OCI-LY3 (cell line): ENCODE measurements around the gene FTO.

Experiments
- H2AFZ ChIP-seq: fragments of 200-600, 300-600 bp; shearing (Covaris generic); 2 replicates; pipeline ENCODE4 v1.6.0; 2014; ENCODE audit warnings: antibody characterized with exemption, low read depth, low read length
- H3K27ac ChIP-seq: fragments of 200-600, 300-600 bp; sonication (generic); 2 replicates; pipeline ENCODE4 v1.5.1; 2014; ENCODE audit warnings: mild to moderate bottlenecking, low read length, moderate library complexity, mixed read lengths
- H3K27me3 ChIP-seq: fragments of 200-600, 300-600 bp; sonication (generic); 2 replicates; pipeline ENCODE4 v1.6.1; 2014; ENCODE audit warnings: low read depth, low read length, mixed read lengths
- H3K36me3 ChIP-seq: fragments of 200-600, 300-600 bp; sonication (generic); replicated peaks from 2 replicates; pipeline ENCODE3; 2014; ENCODE audit warnings: low read depth, low read length, mixed read lengths
- H3K4me1 ChIP-seq: fragments of 300-600, 200-600 bp; sonication (generic); 2 replicates; pipeline ENCODE4 v1.6.1; 2014; ENCODE audit warnings: low read length, mixed read lengths
- H3K4me2 ChIP-seq: fragments of 200-600, 300-600 bp; sonication (generic); 2 replicates; pipeline ENCODE4 v1.6.1; 2014; ENCODE audit warnings: low read length, mixed read lengths
- H3K4me3 ChIP-seq: fragments of 300-600, 200-600 bp; sonication (generic); 2 replicates; pipeline ENCODE4 v1.5.1; 2014; ENCODE audit warnings: antibody characterized with exemption, mild to moderate bottlenecking, low read length, moderate library complexity
- H3K79me2 ChIP-seq: fragments of 300-600, 200-600 bp; shearing (Covaris generic); 2 replicates; pipeline ENCODE4 v1.6.1; 2014; ENCODE audit warnings: mild to moderate bottlenecking, low read length, mixed read lengths
- H3K9ac ChIP-seq: fragments of 300-600, 200-600 bp; shearing (Covaris generic); 2 replicates; pipeline ENCODE4 v1.6.0; 2014; ENCODE audit warnings: mild to moderate bottlenecking, low read length, moderate library complexity
- H3K9me3 ChIP-seq: fragments of 200-600, 300-600 bp; shearing (Covaris generic); 2 replicates; pipeline ENCODE4 v1.6.1; 2014; ENCODE audit warnings: low read length, mixed read lengths; ENCODE audit not compliant: insufficient read depth
- H4K20me1 ChIP-seq: fragments of 200-600, 300-600 bp; sonication (generic); 2 replicates; pipeline ENCODE4 v1.6.1; 2016; ENCODE audit warnings: low read length, mixed read lengths; ENCODE audit not compliant: insufficient read depth
- EZH2phosphoT487 ChIP-seq: fragments of 200-600 bp; shearing (Covaris generic); IDR thresholded peaks from 2 replicates; pipeline ENCODE4 v1.6.1; 2018; ENCODE audit warnings: antibody characterized with exemption, mixed run types, low read depth
- TF ChIP-seq, protein P1 (sequence below): fragments of 200-600, 300-600 bp; sonication (generic); IDR thresholded peaks from 2 replicates; pipeline ENCODE4 v1.5.1; 2014; ENCODE audit warnings: antibody characterized with exemption, low read length, low read depth

Gene FTO

GRCh38 chr16:54135361-54136275 is 431.7 kb downstream of the FTO start:
- Histone ChIP-seq H3K9me3 (no peaks in the 10 kb centered on the region), H3K27me3 (peaks cover 13% of the 10 kb centered on the region; the same call in 1 of the 2 replicates), H3K36me3 (no peaks in the 10 kb centered on the region), H3K4me3 (no peak overlapping the region), H2AFZ (no peak overlapping the region), H4K20me1 (no peaks in the 10 kb centered on the region), H3K4me2 (no peak overlapping the region), H3K79me2 (no peaks in the 10 kb centered on the region), H3K4me1 (no peaks in the 10 kb centered on the region), H3K9ac (no peak overlapping the region), H3K27ac (no peak overlapping the region)
- TF ChIP-seq, protein P1, sequence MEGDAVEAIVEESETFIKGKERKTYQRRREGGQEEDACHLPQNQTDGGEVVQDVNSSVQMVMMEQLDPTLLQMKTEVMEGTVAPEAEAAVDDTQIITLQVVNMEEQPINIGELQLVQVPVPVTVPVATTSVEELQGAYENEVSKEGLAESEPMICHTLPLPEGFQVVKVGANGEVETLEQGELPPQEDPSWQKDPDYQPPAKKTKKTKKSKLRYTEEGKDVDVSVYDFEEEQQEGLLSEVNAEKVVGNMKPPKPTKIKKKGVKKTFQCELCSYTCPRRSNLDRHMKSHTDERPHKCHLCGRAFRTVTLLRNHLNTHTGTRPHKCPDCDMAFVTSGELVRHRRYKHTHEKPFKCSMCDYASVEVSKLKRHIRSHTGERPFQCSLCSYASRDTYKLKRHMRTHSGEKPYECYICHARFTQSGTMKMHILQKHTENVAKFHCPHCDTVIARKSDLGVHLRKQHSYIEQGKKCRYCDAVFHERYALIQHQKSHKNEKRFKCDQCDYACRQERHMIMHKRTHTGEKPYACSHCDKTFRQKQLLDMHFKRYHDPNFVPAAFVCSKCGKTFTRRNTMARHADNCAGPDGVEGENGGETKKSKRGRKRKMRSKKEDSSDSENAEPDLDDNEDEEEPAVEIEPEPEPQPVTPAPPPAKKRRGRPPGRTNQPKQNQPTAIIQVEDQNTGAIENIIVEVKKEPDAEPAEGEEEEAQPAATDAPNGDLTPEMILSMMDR, result no peak
- no peak for TF ChIP-seq EZH2phosphoT487

GRCh38 chr16:54136276-54136625 is 432.3 kb downstream of the FTO start:
- Histone ChIP-seq H3K36me3 (no peaks in the 10 kb centered on the region), H3K9ac (no peak overlapping the region), H3K9me3 (no peaks in the 10 kb centered on the region), H3K27me3 (peaks cover 13% of the 10 kb centered on the region; the same call in 1 of the 2 replicates), H4K20me1 (no peaks in the 10 kb centered on the region), H3K79me2 (no peaks in the 10 kb centered on the region), H3K4me2 (no peak overlapping the region), H3K4me1 (no peaks in the 10 kb centered on the region), H3K4me3 (no peak overlapping the region), H2AFZ (no peak overlapping the region), H3K27ac (no peak overlapping the region)
- TF ChIP-seq, protein P1, result no peak
- TF ChIP-seq EZH2phosphoT487, result no peak

DNA sequence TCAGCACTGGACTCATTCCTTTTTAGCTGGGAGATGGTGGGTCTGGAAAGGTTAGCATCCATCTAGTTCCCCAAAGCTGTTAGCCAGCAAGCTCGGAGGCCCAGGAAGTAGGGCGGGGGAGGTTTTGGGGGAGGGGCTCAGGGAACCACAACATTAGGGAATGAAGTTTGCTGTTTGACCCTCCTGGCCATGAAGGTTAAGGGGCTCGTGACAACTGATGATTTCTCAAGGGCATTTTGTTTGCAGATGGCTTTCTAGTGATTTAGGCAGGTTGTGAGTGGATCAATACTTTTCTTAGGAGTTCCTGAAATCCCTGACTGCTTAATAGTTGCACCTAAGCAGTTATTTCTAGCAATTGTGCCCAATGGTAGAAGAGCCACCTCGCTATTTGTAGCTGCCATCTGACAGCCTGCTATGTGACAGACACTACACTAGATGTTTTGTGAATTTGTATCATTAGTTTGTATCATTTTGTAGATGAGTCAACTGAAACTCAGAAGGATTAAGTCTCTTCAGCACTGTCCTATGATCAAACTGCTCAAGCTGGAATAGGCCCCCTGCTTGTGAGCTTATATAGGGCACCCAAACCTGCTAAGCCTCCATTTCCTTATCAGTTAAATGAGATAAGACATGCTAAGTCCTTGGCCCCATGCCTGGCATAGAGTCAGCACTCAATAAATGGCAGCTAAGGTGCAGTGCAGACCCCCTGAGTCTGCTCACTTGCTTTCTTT is 436.3 kb downstream of the FTO start:
- Histone ChIP-seq H3K27me3 (0 out of 2 replicates have a peak, but pooled peaks cover 3% of the 10 kb centered on the region), H3K4me3 (no peak overlapping the region), H3K36me3 (no peaks in the 10 kb centered on the region), H2AFZ (no peak overlapping the region), H3K27ac (no peak overlapping the region), H3K9me3 (no peaks in the 10 kb centered on the region), H3K9ac (no peak overlapping the region), H3K4me1 (no peaks in the 10 kb centered on the region), H3K79me2 (no peaks in the 10 kb centered on the region), H3K4me2 (no peak overlapping the region), H4K20me1 (no peaks in the 10 kb centered on the region)
- TF ChIP-seq EZH2phosphoT487, result no peak
- TF ChIP-seq, protein P1, result no peak

GRCh38 chr16:54140788-54141136 is 436.8 kb downstream of the FTO start:
- H2AFZ ChIP-seq, result no peak overlapping the region
- no peaks in the 10 kb centered on the region for H3K4me1 ChIP-seq
- H3K9ac ChIP-seq, result no peak overlapping the region
- H3K4me2 ChIP-seq, result no peak overlapping the region
- no peaks in the 10 kb centered on the region for H3K36me3 ChIP-seq
- no peaks in the 10 kb centered on the region for H3K79me2 ChIP-seq
- H3K9me3 ChIP-seq, result no peaks in the 10 kb centered on the region
- no peak for TF ChIP-seq EZH2phosphoT487
- TF ChIP-seq, protein P1, result no peak
- no peak overlapping the region for H3K27ac ChIP-seq
- H3K4me3 ChIP-seq, result no peak overlapping the region
- no peaks in the 10 kb centered on the region for H4K20me1 ChIP-seq
- 0 out of 2 replicates have a peak, but pooled peaks cover 3% of the 10 kb centered on the region for H3K27me3 ChIP-seq
